Endodermal cell (in vitro differentiated cells): ENCODE results near the gene FAM83F. TPM values are rescaled to one million over a fixed set of nuclear protein-coding genes. Genes with fewer than 3 reads are reported as not detected.

Experiments used
- DNase-seq: peaks from one replicate; pipeline ENCODE4 v3.0.0-alpha.2; 2017
- H3K27ac ChIP-seq: 2 replicates; pipeline ENCODE4 v1.5.1; 2013; ENCODE audit warnings: mild to moderate bottlenecking, low read depth, low read length, moderate library complexity
- H3K27me3 ChIP-seq: 2 replicates; pipeline ENCODE4 v1.6.1; 2013; ENCODE audit warnings: mild to moderate bottlenecking, low read length, moderate library complexity; ENCODE audit not compliant: insufficient read depth, control insufficient read depth, poor library complexity, severe bottlenecking
- H3K36me3 ChIP-seq: 2 replicates; pipeline ENCODE4 v1.7.0; 2013; ENCODE audit warnings: mild to moderate bottlenecking, low read length, moderate library complexity; ENCODE audit not compliant: control insufficient read depth, insufficient read depth
- H3K4me1 ChIP-seq: one replicate; pipeline ENCODE4 v1.7.0; 2013; ENCODE audit warnings: low read length; ENCODE audit not compliant: control insufficient read depth, insufficient read depth
- H3K4me3 ChIP-seq: 2 replicates; pipeline ENCODE4 v1.5.1; 2013; ENCODE audit warnings: mild to moderate bottlenecking, low read length, moderate library complexity
- H3K9ac ChIP-seq: 2 replicates; pipeline ENCODE4 v1.6.1; 2013; ENCODE audit warnings: mild to moderate bottlenecking, low read length, moderate library complexity; ENCODE audit not compliant: poor library complexity, severe bottlenecking; ENCODE audit errors: extremely low read depth
- H3K9me3 ChIP-seq: 2 replicates; pipeline ENCODE4 v1.6.1; 2013; ENCODE audit warnings: mild to moderate bottlenecking, low read length, moderate library complexity; ENCODE audit not compliant: control insufficient read depth
- H3K27ac Mint-ChIP-seq: 2 replicates; pipeline ENCODE4 v1.8.0; 2020; ENCODE audit warnings: mixed read lengths
- H3K27me3 Mint-ChIP-seq: 2 replicates; pipeline ENCODE4 v1.8.0; 2021; ENCODE audit warnings: mild to moderate bottlenecking, mixed read lengths; ENCODE audit not compliant: insufficient read depth
- H3K36me3 Mint-ChIP-seq: 2 replicates; pipeline ENCODE4 v1.8.0; 2020; ENCODE audit warnings: low read depth, mixed read lengths
- H3K4me1 Mint-ChIP-seq: 2 replicates; pipeline ENCODE4 v1.8.0; 2020; ENCODE audit warnings: mixed read lengths
- H3K4me3 Mint-ChIP-seq: 2 replicates; pipeline ENCODE4 v1.8.0; 2020; ENCODE audit warnings: mild to moderate bottlenecking, moderate library complexity, mixed read lengths
- H3K9me3 Mint-ChIP-seq: 2 replicates; pipeline ENCODE4 v1.8.0; 2020; ENCODE audit warnings: mild to moderate bottlenecking, mixed read lengths
- CTCF ChIP-seq: fragments of 200-600 bp; sonication (generic); conservative IDR thresholded peaks from 2 replicates; pipeline ENCODE4 v1.5.0; 2021; ENCODE audit warnings: antibody characterized with exemption, mild to moderate bottlenecking
- WGBS, 2 experiments: methylation state at CpG; one replicate each; pipeline versions ENCODE4 v1.1.5 to v1.1.7; 2013; ENCODE audit warnings: missing lambda C conversion rate in 2 of 2, mixed read lengths in 1 of 2; ENCODE audit not compliant: insufficient coverage in 1 of 2, insufficient read length in 1 of 2; 5-methylcytosine and 5-hydroxymethylcytosine counted together
- total RNA-seq, 2 donors: library from RNA; stranded (reverse); fragmentation: NEBNext Ultra II Directional in 1 of 2; extraction: Animal tissue kit (Norgen Biotek cat#: 25700) in 1 of 2; gene quantifications; 2 replicates in 1 of 2; 3 replicates in 1 of 2; pipeline ENCODE4 v1.2.1, GENCODE V29; 2021

FAM83F gene
- total RNA-seq, 2 donors from 2014 or later = 18.9 to 34.1 TPM

GRCh38 chr22:39966470-39966869, 28.3 kb upstream of the FAM83F start:
- H3K4me1 Mint-ChIP-seq = peaks cover 32% of the 10 kb centered on the region
- no peak overlapping the region for H3K9ac ChIP-seq
- TF ChIP-seq CTCF = no peak
- peaks cover 12% of the 10 kb centered on the region for H3K4me1 ChIP-seq
- no peaks in the 10 kb centered on the region for H3K36me3 ChIP-seq
- H3K9me3 ChIP-seq = no peaks in the 10 kb centered on the region
- DNase-seq = no peak
- peaks cover 10% of the 10 kb centered on the region for H3K27me3 Mint-ChIP-seq
- no peaks in the 10 kb centered on the region for H3K27me3 ChIP-seq
- WGBS, 2 experiments = 76 to 94% methylated on average over 2 of the region's 2 CpGs
- H3K27ac ChIP-seq = no peak overlapping the region
- no peak overlapping the region for H3K27ac Mint-ChIP-seq
- no peak overlapping the region for H3K4me3 ChIP-seq
- H3K9me3 Mint-ChIP-seq = no peaks in the 10 kb centered on the region
- H3K4me3 Mint-ChIP-seq = no peak overlapping the region
- no peaks in the 10 kb centered on the region for H3K36me3 Mint-ChIP-seq

GRCh38 chr22:39967103-39967829, 27.5 kb upstream of the FAM83F start:
- peaks cover 13% of the 10 kb centered on the region for H3K27me3 Mint-ChIP-seq
- no peaks in the 10 kb centered on the region for H3K9me3 ChIP-seq
- no peak for DNase-seq
- no peak overlapping the region for H3K9ac ChIP-seq
- H3K27ac ChIP-seq = no peak overlapping the region
- peaks cover 6% of the 10 kb centered on the region for H3K27me3 ChIP-seq
- H3K27ac Mint-ChIP-seq = peak overlapping the region; percentile 60
- H3K36me3 Mint-ChIP-seq = no peaks in the 10 kb centered on the region
- H3K4me1 Mint-ChIP-seq = peaks cover 33% of the 10 kb centered on the region
- no peaks in the 10 kb centered on the region for H3K36me3 ChIP-seq
- H3K4me3 ChIP-seq = no peak overlapping the region
- 80 to 82% methylated on average over 8 to 9 of the region's 9 CpGs for WGBS, 2 experiments
- no peaks in the 10 kb centered on the region for H3K9me3 Mint-ChIP-seq
- no peak for TF ChIP-seq CTCF
- no peak overlapping the region for H3K4me3 Mint-ChIP-seq
- peaks cover 12% of the 10 kb centered on the region for H3K4me1 ChIP-seq

GRCh38 chr22:39967996-39968972, 26.5 kb upstream of the FAM83F start:
- no peak overlapping the region for H3K27ac ChIP-seq

More at GRCh38 chr22:39967996-39968972, 26.5 kb upstream of the FAM83F start:
- no peak overlapping the region for H3K9ac ChIP-seq
- H3K4me1 ChIP-seq = peaks cover 12% of the 10 kb centered on the region
- TF ChIP-seq CTCF = no peak
- WGBS, 2 experiments = 61 to 65% methylated on average over 18 to 20 of the region's 20 CpGs
- Mint-ChIP-seq H3K9me3 (no peaks in the 10 kb centered on the region), H3K36me3 (no peaks in the 10 kb centered on the region), H3K4me1 (peaks cover 37% of the 10 kb centered on the region), H3K4me3 (no peak overlapping the region), H3K27ac (peak overlapping the region; percentile 75), H3K27me3 (peaks cover 15% of the 10 kb centered on the region)
- peak; percentile 62 for DNase-seq
- no peaks in the 10 kb centered on the region for H3K36me3 ChIP-seq
- H3K9me3 ChIP-seq = no peaks in the 10 kb centered on the region
- H3K4me3 ChIP-seq = no peak overlapping the region
- H3K27me3 ChIP-seq = peaks cover 7% of the 10 kb centered on the region
